Activated T-cell treated with anti-CD3 and anti-CD28 coated beads, Interleukin-2, amount 50 U/mL, for 72 hours (primary cell): ENCODE data around the gene FBXO8. TPM values are rescaled to one million over a fixed set of nuclear protein-coding genes. Genes with fewer than 3 reads are reported as not detected.

Source experiments
- total RNA-seq, 2 donors: library from RNA; stranded (reverse); gene quantifications; one replicate each; pipeline ENCODE4 v1.2.3, GENCODE V29; 2022

The FBXO8 gene
- total RNA-seq, 2 donors from 2014 or later: 25.5 to 26.0 TPM

Other genes with a start within 250 kb of the FBXO8 start
- 10 to 100 TPM; 29.7 to 33.5 TPM for gene CEP44, start 244 bp upstream of the FBXO8 start, total RNA-seq
- 1 to 10 TPM; 5.2 to 7.2 TPM for gene HPGD, start 238.8 kb upstream of the FBXO8 start, total RNA-seq